DOHH2 (cell line): ENCODE data around the gene REEP3.

ENCODE experiments used
- H3F3A ChIP-seq: fragments of 200-600 bp; sonication (generic), shearing (Covaris generic); 2 replicates; pipeline ENCODE4 v1.6.0; 2016; ENCODE audit warnings: antibody characterized with exemption, mild to moderate bottlenecking; ENCODE audit not compliant: control insufficient read depth, insufficient read depth
- H3K27ac ChIP-seq: fragments of 200-600 bp; sonication (generic); 2 replicates; pipeline ENCODE4 v1.5.1; 2014; ENCODE audit warnings: low read depth, mild to moderate bottlenecking, low read length, moderate library complexity
- H3K27me3 ChIP-seq: fragments of 200-600 bp; sonication (generic); 2 replicates; pipeline ENCODE4 v1.6.1; 2014; ENCODE audit warnings: mild to moderate bottlenecking, low read length, mixed read lengths; ENCODE audit not compliant: control insufficient read depth
- H3K36me3 ChIP-seq: fragments of 200-600 bp; sonication (generic); 2 replicates; pipeline ENCODE4 v1.6.1; 2014; ENCODE audit warnings: mild to moderate bottlenecking, low read length, moderate library complexity, mixed read lengths; ENCODE audit not compliant: control insufficient read depth
- H3K4me1 ChIP-seq: fragments of 200-600 bp; sonication (generic); 2 replicates; pipeline ENCODE4 v1.6.1; 2014; ENCODE audit warnings: mild to moderate bottlenecking, low read length, mixed read lengths; ENCODE audit not compliant: control insufficient read depth
- H3K4me2 ChIP-seq: fragments of 200-600 bp; sonication (generic); 2 replicates; pipeline ENCODE4 v1.6.0; 2014; ENCODE audit warnings: mild to moderate bottlenecking, low read length, moderate library complexity
- H3K4me3 ChIP-seq: fragments of 200-600 bp; sonication (generic); 2 replicates; pipeline ENCODE4 v1.5.1; 2014; ENCODE audit warnings: mild to moderate bottlenecking, low read length, mixed read lengths
- H3K79me2 ChIP-seq: fragments of 200-600 bp; sonication (generic); 2 replicates; pipeline ENCODE4 v1.6.1; 2014; ENCODE audit warnings: mild to moderate bottlenecking, low read length, mixed read lengths; ENCODE audit not compliant: control insufficient read depth
- H3K9me2 ChIP-seq: fragments of 200-600 bp; sonication (generic); replicated peaks from 2 replicates; pipeline ENCODE4 v1.6.1; 2014; ENCODE audit warnings: mild to moderate bottlenecking, low read length, mixed read lengths; ENCODE audit not compliant: control insufficient read depth
- H3K9me3 ChIP-seq: fragments of 200-600 bp; sonication (generic); 2 replicates; pipeline ENCODE4 v1.6.1; 2014; ENCODE audit warnings: antibody characterized with exemption, low read length, mixed read lengths; ENCODE audit not compliant: control insufficient read depth, insufficient read depth
- H4K20me1 ChIP-seq: fragments of 200-600 bp; sonication (generic); 2 replicates; pipeline ENCODE4 v1.6.0; 2014; ENCODE audit warnings: low read depth, mild to moderate bottlenecking, antibody characterized with exemption, low read length, moderate library complexity; ENCODE audit not compliant: control insufficient read depth, insufficient read depth
- CTCF ChIP-seq: fragments of 200-600 bp; sonication (generic); IDR thresholded peaks from one replicate; pipeline ENCODE4 v1.5.1; 2014; ENCODE audit warnings: antibody characterized with exemption, mild to moderate bottlenecking, low read depth, low read length; ENCODE audit not compliant: poor library complexity, severe bottlenecking
- EZH2phosphoT487 ChIP-seq: fragments of 200-600 bp; sonication (generic); IDR thresholded peaks from 2 replicates; pipeline ENCODE4 v1.6.1; 2017; ENCODE audit warnings: borderline replicate concordance, mild to moderate bottlenecking, antibody characterized with exemption, low read length, moderate library complexity, mixed read lengths

The REEP3 gene

GRCh38 chr10:63593576-63593975 lies 72.4 kb downstream of the REEP3 start:
- Histone ChIP-seq H3K36me3 (0 out of 2 replicates have a peak, but pooled peaks cover 6% of the 10 kb centered on the region), H4K20me1 (no peaks in the 10 kb centered on the region; the same call in 1 of the 2 replicates), H3K79me2 (no peaks in the 10 kb centered on the region), H3K9me3 (no peaks in the 10 kb centered on the region), H3K4me1 (no peaks in the 10 kb centered on the region), H3K27ac (no peak overlapping the region), H3K4me2 (no peak overlapping the region), H3K27me3 (no peaks in the 10 kb centered on the region), H3K9me2 (no peaks in the 10 kb centered on the region), H3K4me3 (no peak overlapping the region), H3F3A (no peaks in the 10 kb centered on the region)
- TF ChIP-seq EZH2phosphoT487 (no peak), CTCF (no peak)

- Histone ChIP-seq H3K4me1 (no peaks in the 10 kb centered on the region), H3K27me3 (no peaks in the 10 kb centered on the region), H3K4me3 (no peak overlapping the region), H3K27ac (no peak overlapping the region), H4K20me1 (no peaks in the 10 kb centered on the region; the same call in 1 of the 2 replicates), H3K79me2 (no peaks in the 10 kb centered on the region), H3K9me3 (no peaks in the 10 kb centered on the region), H3K4me2 (no peak overlapping the region), H3K36me3 (peaks cover 6% of the 10 kb centered on the region; the same call in 1 of the 2 replicates), H3F3A (no peaks in the 10 kb centered on the region), H3K9me2 (no peaks in the 10 kb centered on the region)
- no peak for TF ChIP-seq CTCF
- no peak for TF ChIP-seq EZH2phosphoT487
Observed at GRCh38 chr10:63595072-63595471, 73.9 kb downstream of the REEP3 start.

- H3K9me2 ChIP-seq = no peaks in the 10 kb centered on the region
- H3K4me2 ChIP-seq = no peak overlapping the region
- H3F3A ChIP-seq = no peaks in the 10 kb centered on the region
- H3K27ac ChIP-seq = no peak overlapping the region
- H3K27me3 ChIP-seq = no peaks in the 10 kb centered on the region
- TF ChIP-seq EZH2phosphoT487 (no peak), CTCF (no peak)
- no peaks in the 10 kb centered on the region for H3K79me2 ChIP-seq
- no peaks in the 10 kb centered on the region; the same call in 1 of the 2 replicates for H4K20me1 ChIP-seq
- no peaks in the 10 kb centered on the region for H3K4me1 ChIP-seq
- H3K9me3 ChIP-seq = no peaks in the 10 kb centered on the region
- H3K4me3 ChIP-seq = no peak overlapping the region
- peaks cover 6% of the 10 kb centered on the region for H3K36me3 ChIP-seq
Observed at GRCh38 chr10:63596924-63597323, 75.7 kb downstream of the REEP3 start.
